ENCODE measurements around the gene STK38L. TPM values are rescaled to one million over a fixed set of nuclear protein-coding genes. Genes with fewer than 3 reads are reported as not detected.

The STK38L gene
- total and polyA plus RNA-seq, 2 of the 8 experiments (the other 6 are each of a cell fraction or from before 2014, with no cell fraction given) = 8.1 to 63.6 TPM

- TF ChIP-seq RAD21 (IDR thresholded peaks at IDR 0.05 in 1 of 2, conservative IDR thresholded peaks at IDR 0.05 in 1 of 2; ENCODE audit: low read depth in 2 of 2, low read length in 2 of 2) (no peak), SAP30 (IDR thresholded peaks at IDR 0.05; ENCODE audit: insufficient read depth, insufficient replicate concordance, low read length) (no peak), USF2 (IDR thresholded peaks at IDR 0.05; ENCODE audit: low read length) (no peak), JUN (IDR thresholded peaks at IDR 0.05; ENCODE audit: low read depth, low read length) (no peak)
These were observed 36.3 kb upstream of the STK38L start (continued) for GRCh38 chr12:27207615-27208413.

All from H1 (cell line).